ENCODE measurements around the gene LHFPL2.

DNA sequence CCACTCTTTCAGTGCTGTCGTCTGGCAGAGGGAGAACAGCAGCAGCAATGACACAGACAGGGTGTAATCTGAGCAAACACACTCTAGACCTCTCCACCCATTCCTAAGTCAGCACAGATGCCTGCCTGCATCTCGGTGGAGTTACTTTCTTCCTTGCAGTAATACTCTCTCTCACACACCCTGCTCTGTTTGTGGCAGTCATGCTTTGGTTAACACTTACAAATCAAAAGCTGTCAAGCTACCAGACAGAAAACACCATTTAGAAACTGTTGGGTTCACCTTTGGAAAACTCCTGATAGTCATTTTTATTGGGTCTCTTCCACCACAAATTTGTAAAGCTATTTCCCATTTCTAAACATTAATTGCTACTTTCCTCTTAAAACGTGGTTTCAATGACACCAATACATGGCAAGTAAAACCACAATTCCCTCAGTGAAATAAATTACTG is 27.3 kb downstream of the LHFPL2 start:
- TF ChIP-seq SMC3 (IDR thresholded peaks at IDR 0.05; ENCODE audit: low read depth, low read length) = no peak
- TF ChIP-seq CTCF (conservative IDR thresholded peaks at IDR 0.05; ENCODE audit: low read depth, low read length) = no peak
- no peak for TF ChIP-seq POLR2A (IDR thresholded peaks at IDR 0.05; ENCODE audit: low read depth, low read length)
- no peak for TF ChIP-seq RCOR1 (IDR thresholded peaks at IDR 0.05; ENCODE audit: insufficient replicate concordance, low read length)
- TF ChIP-seq RFX5 (IDR thresholded peaks at IDR 0.05; ENCODE audit: low read depth, low read length) = no peak
- no peak for TF ChIP-seq USF2 (IDR thresholded peaks at IDR 0.05; ENCODE audit: low read depth, low read length)
- no peak for TF ChIP-seq RAD21 (IDR thresholded peaks at IDR 0.05; ENCODE audit: low read length)

All from IMR-90 (cell line).